Measurements from ENCODE around the gene PTPN5.

DNA sequence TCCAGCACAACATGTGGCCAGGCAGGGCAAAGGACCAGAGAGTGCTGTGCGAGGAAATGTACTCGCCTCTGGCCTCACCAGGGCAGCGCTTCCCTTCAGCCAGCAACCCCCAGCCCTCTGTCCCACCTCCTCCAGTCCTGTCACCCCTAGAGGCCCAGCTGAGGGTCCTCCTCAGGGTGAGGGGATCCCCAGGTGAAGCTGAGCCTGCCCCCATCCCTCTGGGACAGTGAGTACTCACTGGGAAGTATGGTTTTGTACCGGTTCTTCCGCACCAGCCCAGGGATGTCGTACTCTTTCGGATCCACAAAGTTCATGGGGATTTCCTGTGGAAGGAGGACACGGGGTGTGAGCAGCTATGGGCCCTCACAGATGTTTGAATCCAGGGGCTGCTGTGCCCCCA, 54.0 kb downstream of the PTPN5 start:
- TF ChIP-seq, protein P1, sequence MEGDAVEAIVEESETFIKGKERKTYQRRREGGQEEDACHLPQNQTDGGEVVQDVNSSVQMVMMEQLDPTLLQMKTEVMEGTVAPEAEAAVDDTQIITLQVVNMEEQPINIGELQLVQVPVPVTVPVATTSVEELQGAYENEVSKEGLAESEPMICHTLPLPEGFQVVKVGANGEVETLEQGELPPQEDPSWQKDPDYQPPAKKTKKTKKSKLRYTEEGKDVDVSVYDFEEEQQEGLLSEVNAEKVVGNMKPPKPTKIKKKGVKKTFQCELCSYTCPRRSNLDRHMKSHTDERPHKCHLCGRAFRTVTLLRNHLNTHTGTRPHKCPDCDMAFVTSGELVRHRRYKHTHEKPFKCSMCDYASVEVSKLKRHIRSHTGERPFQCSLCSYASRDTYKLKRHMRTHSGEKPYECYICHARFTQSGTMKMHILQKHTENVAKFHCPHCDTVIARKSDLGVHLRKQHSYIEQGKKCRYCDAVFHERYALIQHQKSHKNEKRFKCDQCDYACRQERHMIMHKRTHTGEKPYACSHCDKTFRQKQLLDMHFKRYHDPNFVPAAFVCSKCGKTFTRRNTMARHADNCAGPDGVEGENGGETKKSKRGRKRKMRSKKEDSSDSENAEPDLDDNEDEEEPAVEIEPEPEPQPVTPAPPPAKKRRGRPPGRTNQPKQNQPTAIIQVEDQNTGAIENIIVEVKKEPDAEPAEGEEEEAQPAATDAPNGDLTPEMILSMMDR (IDR thresholded peaks at IDR 0.05), result no peak
- no peak for TF ChIP-seq POLR2A (IDR thresholded peaks at IDR 0.05)

Data from transverse colon (tissue), 3 donors.